ENCODE measurements around the gene CRTAC1. TPM values are rescaled to one million over a fixed set of nuclear protein-coding genes. Genes with fewer than 3 reads are reported as not detected.

The CRTAC1 gene
- total and polyA plus RNA-seq, 2 donors (not counting 3 experiments of a cell fraction or from before 2014, with no cell fraction given): 1.4 to 3.0 TPM

DNA sequence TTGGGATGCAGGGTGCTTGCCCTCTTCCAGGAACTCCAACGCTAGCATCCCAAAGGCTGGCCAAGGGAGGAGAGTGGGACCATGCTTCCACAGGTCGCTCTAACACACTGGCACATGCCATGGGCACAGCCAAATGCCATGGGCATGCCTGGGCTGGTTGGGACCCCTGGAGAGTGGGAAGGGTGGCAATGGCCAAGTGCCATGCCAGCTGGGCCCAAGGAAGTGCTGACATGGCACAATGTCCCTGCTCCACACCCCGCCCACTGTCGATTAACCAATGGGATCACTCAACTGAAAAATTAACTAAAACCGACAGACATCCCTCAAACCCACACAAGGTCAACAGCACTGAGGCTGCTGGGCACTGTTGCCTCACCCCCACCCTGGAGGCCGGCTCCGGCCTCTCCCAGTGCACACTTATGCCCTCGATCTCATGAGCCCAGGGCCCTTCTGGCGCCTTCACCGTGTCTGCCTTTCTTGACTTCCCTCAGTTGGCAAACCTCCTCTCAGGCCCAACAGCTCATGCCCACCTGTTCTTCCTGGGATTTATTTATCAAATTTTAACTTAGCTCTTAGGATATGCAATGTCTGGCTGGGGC lies 97.4 kb downstream of the CRTAC1 start:
- Histone ChIP-seq H2AFZ (ENCODE audit: low read depth, low read length) (no peak overlapping the region), H4K20me1 (replicated peaks; ENCODE audit: control insufficient read depth, extremely low read depth, insufficient read depth, low read length) (no peaks in the 10 kb centered on the region), H3K9ac (replicated peaks; ENCODE audit: extremely low read depth, insufficient read depth, low read length) (no peak overlapping the region), H3K4me1 (ENCODE audit: control insufficient read depth, extremely low read depth, insufficient read depth, low read length) (no peaks in the 10 kb centered on the region), H3K4me3 (replicated peaks in 1 of 3; ENCODE audit: insufficient read depth in 1 of 3, low read depth in 1 of 3, low read length in 3 of 3) (no peak overlapping the region), H3K9me3 (replicated peaks; ENCODE audit: control insufficient read depth, insufficient read depth, low read length) (no peaks in the 10 kb centered on the region), H3K79me2 (ENCODE audit: control insufficient read depth, insufficient read depth, low read length) (no peaks in the 10 kb centered on the region), H3K27me3 (ENCODE audit: control insufficient read depth in 2 of 2, insufficient read depth in 2 of 2, low read length in 2 of 2) (no peaks in the 10 kb centered on the region), H3K4me2 (ENCODE audit: insufficient read depth, low read length) (no peak overlapping the region), H3K36me3 (ENCODE audit: control insufficient read depth in 2 of 2, extremely low read depth in 1 of 2, insufficient read depth in 2 of 2, low read length in 2 of 2) (no peaks in the 10 kb centered on the region), H3K27ac (ENCODE audit: insufficient read depth, low read depth, low read length) (no peak overlapping the region), H3K9me1 (replicated peaks; ENCODE audit: control insufficient read depth, extremely low read depth, insufficient read depth, low read length) (no peaks in the 10 kb centered on the region)
- ChIA-PET POLR2A (no interaction called here), CTCF (no interaction called here)
- no peak for TF ChIP-seq POLR2AphosphoS5 (IDR thresholded peaks at IDR 0.05; ENCODE audit: insufficient read depth, low read depth, low read length)
- TF ChIP-seq MYC (IDR thresholded peaks at IDR 0.05; ENCODE audit: low read depth, low read length): no peak
- no peak for TF ChIP-seq GATA2 (IDR thresholded peaks at IDR 0.05; ENCODE audit: insufficient read depth, insufficient read length, low read depth, low read length)
- TF ChIP-seq, protein P1, sequence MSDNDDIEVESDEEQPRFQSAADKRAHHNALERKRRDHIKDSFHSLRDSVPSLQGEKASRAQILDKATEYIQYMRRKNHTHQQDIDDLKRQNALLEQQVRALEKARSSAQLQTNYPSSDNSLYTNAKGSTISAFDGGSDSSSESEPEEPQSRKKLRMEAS (IDR thresholded peaks at IDR 0.05; ENCODE audit: insufficient read depth, insufficient read length): no peak
- TF ChIP-seq EZH2 (IDR thresholded peaks at IDR 0.05; ENCODE audit: borderline replicate concordance, low read depth, low read length, severe bottlenecking): no peak
- no peak for TF ChIP-seq FOS (IDR thresholded peaks at IDR 0.05; ENCODE audit: borderline replicate concordance, insufficient read depth, low read length)
- no peak for TF ChIP-seq CTCF (IDR thresholded peaks at IDR 0.05; ENCODE audit: extremely low read depth in 1 of 2, insufficient read depth in 1 of 2, low read depth in 1 of 2, low read length in 2 of 2)
- no peak for TF ChIP-seq POLR2A (IDR thresholded peaks at IDR 0.05; ENCODE audit: low read depth, low read length)
- no peak for TF ChIP-seq JUN (IDR thresholded peaks at IDR 0.05; ENCODE audit: borderline replicate concordance, insufficient read depth, insufficient read length, low read depth)
- DNase-seq (ENCODE audit: low read depth, low spot score) (no peak), FAIRE-seq (no peak)
- intact Hi-C loops (cut with micrococcal nuclease) (no loop called here), dilution Hi-C loops (cut with MboI; ENCODE audit: extremely low pct_ligation_motif_present, low sequenced_read_pairs) (no loop called here)
- no TSS peak for BruUV-seq (replicated peaks)
